Testis (tissue), 2 donors: ENCODE data around the gene DPP3.

Experiments used
- POLR2A ChIP-seq: fragments of 450-650 bp; IDR thresholded peaks from one replicate; pipeline ENCODE4 v1.6.1; 2017; ENCODE audit warnings: antibody characterized with exemption, mild to moderate bottlenecking, moderate library complexity
- TF ChIP-seq, protein P1 (sequence below), 3 experiments: fragments of 450-650 bp in 2 of 3; fragments of 200-600 bp in 1 of 3; sonication (generic) in 1 of 3; IDR thresholded peaks; one replicate each; pipeline ENCODE4 v1.5.1; 2016 to 2019; ENCODE audit warnings: antibody characterized with exemption in 3 of 3, mild to moderate bottlenecking in 2 of 3, moderate library complexity in 1 of 3

DNA sequence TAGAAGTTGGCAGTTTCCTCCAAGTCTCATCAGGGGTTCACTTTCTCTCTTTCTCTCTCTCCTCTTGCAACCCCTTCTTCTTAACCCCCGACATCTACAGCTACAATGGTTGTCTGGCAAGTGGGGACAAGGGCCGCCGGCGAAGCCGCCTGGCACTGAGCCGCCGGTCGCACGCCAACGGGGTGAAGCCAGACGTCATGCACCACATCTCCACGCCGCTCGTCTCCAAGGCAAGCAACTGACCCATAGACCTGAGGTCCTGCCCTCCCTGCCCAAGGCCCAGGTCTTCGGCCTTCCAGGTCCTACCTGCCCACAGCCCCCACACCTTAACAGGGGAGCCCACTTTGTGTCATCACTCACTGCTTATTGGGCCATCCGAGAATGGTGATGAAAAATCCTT is 9.1 kb upstream of the DPP3 start:
- TF ChIP-seq, protein P1, sequence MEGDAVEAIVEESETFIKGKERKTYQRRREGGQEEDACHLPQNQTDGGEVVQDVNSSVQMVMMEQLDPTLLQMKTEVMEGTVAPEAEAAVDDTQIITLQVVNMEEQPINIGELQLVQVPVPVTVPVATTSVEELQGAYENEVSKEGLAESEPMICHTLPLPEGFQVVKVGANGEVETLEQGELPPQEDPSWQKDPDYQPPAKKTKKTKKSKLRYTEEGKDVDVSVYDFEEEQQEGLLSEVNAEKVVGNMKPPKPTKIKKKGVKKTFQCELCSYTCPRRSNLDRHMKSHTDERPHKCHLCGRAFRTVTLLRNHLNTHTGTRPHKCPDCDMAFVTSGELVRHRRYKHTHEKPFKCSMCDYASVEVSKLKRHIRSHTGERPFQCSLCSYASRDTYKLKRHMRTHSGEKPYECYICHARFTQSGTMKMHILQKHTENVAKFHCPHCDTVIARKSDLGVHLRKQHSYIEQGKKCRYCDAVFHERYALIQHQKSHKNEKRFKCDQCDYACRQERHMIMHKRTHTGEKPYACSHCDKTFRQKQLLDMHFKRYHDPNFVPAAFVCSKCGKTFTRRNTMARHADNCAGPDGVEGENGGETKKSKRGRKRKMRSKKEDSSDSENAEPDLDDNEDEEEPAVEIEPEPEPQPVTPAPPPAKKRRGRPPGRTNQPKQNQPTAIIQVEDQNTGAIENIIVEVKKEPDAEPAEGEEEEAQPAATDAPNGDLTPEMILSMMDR (IDR thresholded peaks at IDR 0.05): no peak
- no peak for TF ChIP-seq POLR2A
